ENCODE measurements around the gene OR52L1.

OR52L1 gene

GRCh38 chr11:5938603-5938965 is 48.2 kb downstream of the OR52L1 start:
- DNase-seq: no peak

- DNase-seq: no peak
Measured at GRCh38 chr11:5937868-5938602, 48.8 kb downstream of the OR52L1 start.
